ENCODE measurements around the gene CRIP2.

DNA sequence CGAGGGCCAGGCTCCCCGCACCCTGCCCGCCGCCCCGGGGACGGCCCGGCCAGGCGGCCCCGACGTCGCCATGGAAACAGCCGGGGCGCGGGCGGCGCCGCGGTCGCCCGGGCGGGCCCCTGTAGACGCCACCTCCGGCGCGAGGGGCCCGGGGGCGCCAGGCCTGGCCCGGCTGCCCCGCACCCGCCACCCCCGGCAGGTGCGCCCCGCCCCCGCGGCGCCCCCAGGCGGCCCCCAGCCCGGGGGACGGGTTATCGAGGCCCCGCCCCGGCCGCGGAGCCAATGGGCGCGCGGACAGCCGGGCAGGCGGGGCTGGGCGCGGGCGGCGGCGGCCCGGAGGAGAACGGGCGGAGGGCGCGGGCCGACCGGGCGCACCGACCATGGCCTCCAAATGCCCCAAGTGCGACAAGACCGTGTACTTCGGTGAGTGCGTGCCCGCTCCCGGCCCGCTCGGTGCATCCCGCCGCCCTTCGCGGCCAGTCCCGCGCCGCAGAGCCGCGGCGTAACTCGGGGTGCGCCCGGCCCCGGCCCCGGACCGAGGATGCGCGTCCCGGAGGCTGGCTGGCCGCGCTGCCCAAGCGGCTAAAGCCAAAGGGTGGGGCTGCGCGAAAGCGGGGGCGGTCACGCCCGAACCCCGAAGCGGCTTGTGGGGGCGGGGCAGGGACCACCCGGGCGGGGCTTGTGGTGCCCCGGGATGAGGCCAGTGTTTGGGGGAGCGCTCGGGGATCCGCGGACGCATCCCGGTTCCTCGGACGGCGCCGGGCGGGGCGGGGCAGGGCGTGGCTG is at the start of gene CRIP2:
- TF ChIP-seq, protein P1, sequence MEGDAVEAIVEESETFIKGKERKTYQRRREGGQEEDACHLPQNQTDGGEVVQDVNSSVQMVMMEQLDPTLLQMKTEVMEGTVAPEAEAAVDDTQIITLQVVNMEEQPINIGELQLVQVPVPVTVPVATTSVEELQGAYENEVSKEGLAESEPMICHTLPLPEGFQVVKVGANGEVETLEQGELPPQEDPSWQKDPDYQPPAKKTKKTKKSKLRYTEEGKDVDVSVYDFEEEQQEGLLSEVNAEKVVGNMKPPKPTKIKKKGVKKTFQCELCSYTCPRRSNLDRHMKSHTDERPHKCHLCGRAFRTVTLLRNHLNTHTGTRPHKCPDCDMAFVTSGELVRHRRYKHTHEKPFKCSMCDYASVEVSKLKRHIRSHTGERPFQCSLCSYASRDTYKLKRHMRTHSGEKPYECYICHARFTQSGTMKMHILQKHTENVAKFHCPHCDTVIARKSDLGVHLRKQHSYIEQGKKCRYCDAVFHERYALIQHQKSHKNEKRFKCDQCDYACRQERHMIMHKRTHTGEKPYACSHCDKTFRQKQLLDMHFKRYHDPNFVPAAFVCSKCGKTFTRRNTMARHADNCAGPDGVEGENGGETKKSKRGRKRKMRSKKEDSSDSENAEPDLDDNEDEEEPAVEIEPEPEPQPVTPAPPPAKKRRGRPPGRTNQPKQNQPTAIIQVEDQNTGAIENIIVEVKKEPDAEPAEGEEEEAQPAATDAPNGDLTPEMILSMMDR (conservative IDR thresholded peaks at IDR 0.05; ENCODE audit: low read depth, low read length), result no peak
- TF ChIP-seq EZH2 (IDR thresholded peaks at IDR 0.05; ENCODE audit: borderline replicate concordance, low read depth, low read length, poor library complexity, severe bottlenecking), result no peak

Data from A673 (cell line).